Activated CD8-positive, alpha-beta T cell treated with anti-CD3 and anti-CD28 coated beads, Interleukin-2, amount 10 ng/mL, durations not matched to agents 7 days and 5 days (primary cell): ENCODE measurements around the gene TIMM21. TPM values are rescaled to one million over a fixed set of nuclear protein-coding genes. Genes with fewer than 3 reads are reported as not detected.
A peak's percentile ranks its signal among the peaks of the same experiment; 100 is the strongest.

Experiments used
- ATAC-seq: fragments of 150-1000 bp; cut with Tn5 transposase; one replicate; pipeline ENCODE4 v1.10.0; 2021; ENCODE audit warnings: moderate library complexity
- CTCF ChIA-PET: fragments of 350-600 bp; sonication (Branson Sonifier 250); formaldehyde crosslinking; loops from one replicate; lab custom pipeline; 2021; ENCODE audit warnings: antibody characterized with exemption; lab: Charles Lee
- POLR2A ChIA-PET: fragments of 350-600 bp; sonication (Branson Sonifier 250); formaldehyde crosslinking; loops from one replicate; lab custom pipeline; 2021; ENCODE audit warnings: antibody characterized with exemption; lab: Charles Lee
- DNase-seq: peaks from one replicate; pipeline ENCODE4 v3.0.0-alpha.2; 2020
- H3K27ac Mint-ChIP-seq: one replicate; pipeline ENCODE4 v1.8.0; 2021; ENCODE audit warnings: mild to moderate bottlenecking, mixed read lengths
- H3K27me3 Mint-ChIP-seq: one replicate; pipeline ENCODE4 v1.8.0; 2021; ENCODE audit warnings: low read depth, mixed read lengths
- H3K36me3 Mint-ChIP-seq: one replicate; pipeline ENCODE4 v1.8.0; 2021; ENCODE audit warnings: low read depth, mixed read lengths
- H3K4me1 Mint-ChIP-seq: one replicate; pipeline ENCODE4 v1.8.0; 2021; ENCODE audit warnings: low read depth, mixed read lengths
- H3K4me3 Mint-ChIP-seq: one replicate; pipeline ENCODE4 v1.8.0; 2021; ENCODE audit warnings: mild to moderate bottlenecking, mixed read lengths
- H3K9me3 Mint-ChIP-seq: one replicate; pipeline ENCODE4 v1.8.0; 2022; ENCODE audit warnings: mixed read lengths; ENCODE audit not compliant: insufficient read depth
- total RNA-seq, 2 experiments: library from RNA; stranded (reverse); gene quantifications; one replicate each; pipeline ENCODE4 v1.2.3, GENCODE V29; 2021

The TIMM21 gene
- total RNA-seq, 2 experiments from 2014 or later: 37.0 to 42.1 TPM

GRCh38 chr18:74191577-74191976 lies 43.3 kb downstream of the TIMM21 start:
- no peaks in the 10 kb centered on the region for H3K9me3 Mint-ChIP-seq
- CTCF ChIA-PET: interaction anchor here (0.7 kb wide), 1 partner anchor 119 kb away, joined by 3 read pairs; no protein-coding TSS in a partner anchor

GRCh38 chr18:74194691-74195090 lies 46.4 kb downstream of the TIMM21 start:
- DNase-seq (no peak), ATAC-seq (no peak)
- H3K4me3 Mint-ChIP-seq: no peak overlapping the region
- H3K36me3 Mint-ChIP-seq: no peaks in the 10 kb centered on the region
- ChIA-PET POLR2A (no interaction called here), CTCF (interaction anchor here (1.3 to 1.6 kb wide), 2 partner anchors 147 to 299 kb away, joined by 4 to 5 read pairs; no protein-coding TSS in a partner anchor)
- H3K9me3 Mint-ChIP-seq: no peaks in the 10 kb centered on the region
- H3K4me1 Mint-ChIP-seq: peaks cover 6% of the 10 kb centered on the region
- H3K27ac Mint-ChIP-seq: no peak overlapping the region
- peaks cover 19% of the 10 kb centered on the region for H3K27me3 Mint-ChIP-seq

More at GRCh38 chr18:74191577-74191976, 43.3 kb downstream of the TIMM21 start:
- ATAC-seq: no peak
- Mint-ChIP-seq H3K4me3 (no peak overlapping the region), H3K27me3 (peaks cover 25% of the 10 kb centered on the region), H3K27ac (no peak overlapping the region), H3K36me3 (no peaks in the 10 kb centered on the region), H3K4me1 (peaks cover 6% of the 10 kb centered on the region)
- DNase-seq: no peak
- POLR2A ChIA-PET: no interaction called here

DNA sequence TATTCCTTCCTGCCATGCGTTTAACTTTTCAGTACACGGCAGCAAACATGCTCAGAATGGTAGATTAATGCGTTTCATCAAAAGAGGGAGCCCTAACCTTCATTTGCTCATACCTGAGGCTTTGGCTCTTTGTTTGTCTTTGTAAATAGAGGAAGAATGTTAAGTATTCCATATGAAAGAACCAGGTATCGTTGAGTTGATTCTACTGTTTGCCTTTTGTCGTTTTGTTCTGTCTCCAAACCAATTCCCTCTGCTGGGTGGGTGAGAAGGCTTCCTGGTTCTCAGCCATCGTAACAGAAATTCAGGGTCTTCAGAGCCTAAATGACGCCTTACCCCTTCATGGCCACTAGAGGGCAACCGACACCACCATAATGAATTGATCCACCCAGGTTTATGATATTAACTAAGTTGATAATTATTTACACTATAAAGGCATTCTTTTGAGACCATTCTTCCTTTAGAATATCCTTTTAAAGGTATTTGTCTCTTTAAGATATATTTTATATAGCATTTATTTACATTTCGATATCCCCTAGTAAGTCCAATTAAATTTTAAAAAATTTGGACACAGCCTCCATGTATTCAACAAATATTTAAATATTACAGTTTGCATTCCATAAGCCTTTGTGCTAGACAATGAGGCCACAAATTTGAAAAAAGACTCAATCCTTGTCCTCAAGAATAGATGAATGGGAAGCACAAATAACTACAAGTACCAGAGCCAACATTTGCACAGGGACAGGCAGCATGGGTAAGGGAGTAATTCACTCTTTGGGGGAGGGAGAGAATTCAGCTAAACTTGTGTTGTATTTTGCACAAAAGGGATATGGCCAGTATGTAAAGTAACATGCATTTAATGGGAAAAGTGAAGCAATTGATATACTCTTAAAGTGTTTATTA lies 48.1 kb downstream of the TIMM21 start:
- POLR2A ChIA-PET: no interaction called here
- no peaks in the 10 kb centered on the region for H3K9me3 Mint-ChIP-seq
- ATAC-seq: peak; percentile 92
- peaks cover 6% of the 10 kb centered on the region for H3K4me1 Mint-ChIP-seq
- H3K36me3 Mint-ChIP-seq: no peaks in the 10 kb centered on the region
- no peak overlapping the region for H3K27ac Mint-ChIP-seq
- peaks cover 11% of the 10 kb centered on the region for H3K27me3 Mint-ChIP-seq
- H3K4me3 Mint-ChIP-seq: peak overlapping the region; percentile 53
- CTCF ChIA-PET: interaction anchor here (0.7 to 3.0 kb wide), 12 partner anchors 114 to 355 kb away, joined by 3 to 39 read pairs (median 4); no protein-coding TSS in a partner anchor
- DNase-seq: peak; percentile 67

- Mint-ChIP-seq H3K27me3 (peaks cover 10% of the 10 kb centered on the region), H3K27ac (no peak overlapping the region), H3K36me3 (no peaks in the 10 kb centered on the region), H3K4me1 (peaks cover 6% of the 10 kb centered on the region), H3K9me3 (no peaks in the 10 kb centered on the region), H3K4me3 (no peak overlapping the region)
- ATAC-seq (no peak), DNase-seq (no peak)
- ChIA-PET CTCF (interaction anchor here (0.7 to 3.0 kb wide), 10 partner anchors 112 to 353 kb away, joined by 3 to 39 read pairs (median 5); no protein-coding TSS in a partner anchor), POLR2A (no interaction called here)
These were observed 49.5 kb downstream of the TIMM21 start for GRCh38 chr18:74197705-74198341.

DNA sequence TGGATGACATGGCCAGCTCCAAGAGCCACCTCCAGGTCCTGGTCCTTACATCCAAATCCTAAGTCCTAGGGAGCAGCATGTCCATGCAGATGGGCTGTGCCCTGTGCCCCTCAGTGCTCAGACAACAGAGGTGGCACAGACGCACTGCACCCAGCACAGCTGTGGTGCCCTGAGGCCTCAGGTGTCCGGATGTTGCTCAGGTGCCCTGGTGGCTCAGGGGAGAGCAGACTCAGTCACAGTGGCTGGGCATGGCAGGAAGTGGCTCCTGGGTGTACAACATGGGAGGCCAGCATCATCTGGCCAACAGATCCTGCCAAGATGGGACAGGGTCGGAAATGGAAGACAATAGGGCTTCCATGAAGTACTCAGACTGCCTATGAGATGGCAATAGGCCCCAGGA lies 50.1 kb downstream of the TIMM21 start:
- DNase-seq (no peak), ATAC-seq (no peak)
- ChIA-PET CTCF (interaction anchor here (1.9 to 3.0 kb wide), 4 partner anchors 144 to 352 kb away, joined by 7 to 39 read pairs (median 14); no protein-coding TSS in a partner anchor), POLR2A (no interaction called here)
- peaks cover 9% of the 10 kb centered on the region for H3K27me3 Mint-ChIP-seq
- H3K4me1 Mint-ChIP-seq: peaks cover 6% of the 10 kb centered on the region
- no peaks in the 10 kb centered on the region for H3K9me3 Mint-ChIP-seq
- H3K27ac Mint-ChIP-seq: no peak overlapping the region
- H3K36me3 Mint-ChIP-seq: no peaks in the 10 kb centered on the region
- H3K4me3 Mint-ChIP-seq: no peak overlapping the region

- Mint-ChIP-seq H3K4me1 (peaks cover 5% of the 10 kb centered on the region), H3K27me3 (no peaks in the 10 kb centered on the region), H3K4me3 (no peak overlapping the region), H3K36me3 (no peaks in the 10 kb centered on the region), H3K27ac (no peak overlapping the region), H3K9me3 (no peaks in the 10 kb centered on the region)
- DNase-seq: no peak
- ChIA-PET CTCF (interaction anchor here (1.5 kb wide), 1 partner anchor 142 kb away, joined by 5 read pairs; no protein-coding TSS in a partner anchor), POLR2A (no interaction called here)
- no peak for ATAC-seq
These were observed 52.5 kb downstream of the TIMM21 start for GRCh38 chr18:74200780-74201179.

DNA sequence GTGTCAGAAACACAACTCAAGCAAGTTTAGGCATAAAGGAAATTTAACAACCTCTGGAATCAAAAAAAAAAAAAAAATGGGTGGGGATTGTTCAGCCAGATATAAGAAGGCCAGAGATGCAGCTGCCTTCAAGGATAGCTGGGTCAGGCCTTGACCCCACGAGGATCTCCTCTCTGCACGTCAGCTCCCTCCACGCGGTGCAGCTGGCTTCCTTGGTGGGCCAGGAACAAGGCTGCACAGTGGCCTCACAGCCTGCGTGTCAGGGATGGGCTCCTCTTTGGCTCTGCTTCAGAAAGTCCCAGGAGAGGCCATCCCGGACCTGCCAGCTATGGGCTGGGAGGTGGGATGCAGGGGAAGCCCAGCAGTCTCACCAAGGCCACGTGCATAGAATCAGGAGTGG lies 55.5 kb downstream of the TIMM21 start:
- ChIA-PET CTCF (no interaction called here), POLR2A (interaction anchor here (0.6 kb wide), 1 partner anchor 82 kb away, joined by 3 read pairs; no protein-coding TSS in a partner anchor)
- no peaks in the 10 kb centered on the region for H3K36me3 Mint-ChIP-seq
- H3K27me3 Mint-ChIP-seq: peaks cover 2% of the 10 kb centered on the region
- no peak overlapping the region for H3K4me3 Mint-ChIP-seq
- peak; percentile 31 for ATAC-seq
- H3K27ac Mint-ChIP-seq: no peak overlapping the region
- no peaks in the 10 kb centered on the region for H3K9me3 Mint-ChIP-seq
- no peaks in the 10 kb centered on the region for H3K4me1 Mint-ChIP-seq
- DNase-seq: no peak

GRCh38 chr18:74204526-74205152 lies 56.3 kb downstream of the TIMM21 start:
- no peaks in the 10 kb centered on the region for H3K36me3 Mint-ChIP-seq
- H3K4me3 Mint-ChIP-seq: no peak overlapping the region
- H3K27me3 Mint-ChIP-seq: peaks cover 2% of the 10 kb centered on the region
- ATAC-seq: peak; percentile 40
- peak; percentile 46 for DNase-seq
- H3K4me1 Mint-ChIP-seq: no peaks in the 10 kb centered on the region
- peak overlapping the region; percentile 67 for H3K27ac Mint-ChIP-seq
- H3K9me3 Mint-ChIP-seq: no peaks in the 10 kb centered on the region
- POLR2A ChIA-PET: interaction anchor here (0.6 kb wide), 1 partner anchor 81 kb away, joined by 3 read pairs; no protein-coding TSS in a partner anchor
- CTCF ChIA-PET: interaction anchor here (1.0 kb wide), 1 partner anchor 137 kb away, joined by 4 read pairs; no protein-coding TSS in a partner anchor

Other genes with a start within 250 kb of the TIMM21 start
- 1 to 10 TPM; 1.3 to 2.4 TPM for gene FBXO15, start 689 bp upstream of the TIMM21 start, total RNA-seq
- 10 to 100 TPM; 28.7 to 31.3 TPM for gene CYB5A, start 143.4 kb downstream of the TIMM21 start, total RNA-seq
- not detected for gene C18orf63, start 167.3 kb downstream of the TIMM21 start, total RNA-seq